ENCODE measurements around the gene AMZ1.
"Not testable (repeated sequence)": the region's sequence is repeated elsewhere in the genome, so short reads cannot be mapped to it uniquely, and the experiment has no call there.

AMZ1 gene

GRCh38 chr7:2691011-2691707, 3.2 kb downstream of the AMZ1 start:
- DNase-seq (ENCODE audit: low read depth), result no peak

DNA sequence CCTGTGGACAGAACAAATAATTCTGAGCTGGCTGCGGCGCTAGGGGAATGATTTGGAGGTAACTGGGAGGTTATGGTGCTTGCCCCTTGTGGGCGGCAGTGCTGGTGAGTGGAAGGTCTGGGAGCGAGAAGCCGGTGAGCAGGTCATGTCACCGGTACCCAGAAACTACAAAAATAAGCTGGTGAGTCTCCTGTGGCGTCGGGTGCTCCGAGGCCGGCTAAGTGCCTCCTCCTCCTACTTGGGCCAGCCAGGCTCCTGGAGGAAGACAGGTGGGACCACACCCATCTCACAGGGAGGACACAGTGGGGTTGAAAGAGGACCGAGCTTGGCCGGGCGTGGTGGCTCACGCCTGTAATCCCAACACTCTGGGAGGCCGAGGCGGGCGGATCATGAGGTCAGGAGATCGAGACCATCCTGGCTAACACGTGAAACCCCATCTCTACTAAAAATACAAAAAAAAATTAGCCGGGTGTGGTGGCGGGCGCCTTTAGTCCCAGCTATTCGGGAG, 4.0 kb downstream of the AMZ1 start:
- DNase-seq (ENCODE audit: low read depth), result not testable (repeated sequence)

DNA sequence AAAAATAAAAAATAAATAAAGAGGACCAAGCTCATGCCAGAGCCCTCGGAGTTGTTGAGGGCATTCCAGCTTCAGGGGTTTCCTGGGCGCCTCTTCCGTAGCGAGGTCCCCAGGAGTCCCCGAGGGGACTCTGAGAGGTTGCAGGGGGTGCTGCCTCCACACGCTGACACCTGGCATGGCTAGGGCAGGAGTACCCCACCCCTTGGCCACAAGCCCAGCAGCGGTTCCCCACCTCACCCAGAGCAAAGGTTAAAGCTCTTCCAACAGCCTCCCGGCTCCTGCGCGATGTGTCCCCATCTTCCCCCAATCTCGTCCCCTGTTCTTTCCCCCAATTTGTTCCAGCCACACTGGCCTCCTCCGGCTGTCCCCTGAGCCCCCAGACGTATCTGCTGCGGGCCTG, 4.5 kb downstream of the AMZ1 start:
- no peak for DNase-seq (ENCODE audit: low read depth)

GRCh38 chr7:2693420-2694121, 5.6 kb downstream of the AMZ1 start:
- not testable (repeated sequence) for DNase-seq (ENCODE audit: low read depth)

GRCh38 chr7:2694122-2694436, 6.1 kb downstream of the AMZ1 start:
- not testable (repeated sequence) for DNase-seq (ENCODE audit: low read depth)

DNA sequence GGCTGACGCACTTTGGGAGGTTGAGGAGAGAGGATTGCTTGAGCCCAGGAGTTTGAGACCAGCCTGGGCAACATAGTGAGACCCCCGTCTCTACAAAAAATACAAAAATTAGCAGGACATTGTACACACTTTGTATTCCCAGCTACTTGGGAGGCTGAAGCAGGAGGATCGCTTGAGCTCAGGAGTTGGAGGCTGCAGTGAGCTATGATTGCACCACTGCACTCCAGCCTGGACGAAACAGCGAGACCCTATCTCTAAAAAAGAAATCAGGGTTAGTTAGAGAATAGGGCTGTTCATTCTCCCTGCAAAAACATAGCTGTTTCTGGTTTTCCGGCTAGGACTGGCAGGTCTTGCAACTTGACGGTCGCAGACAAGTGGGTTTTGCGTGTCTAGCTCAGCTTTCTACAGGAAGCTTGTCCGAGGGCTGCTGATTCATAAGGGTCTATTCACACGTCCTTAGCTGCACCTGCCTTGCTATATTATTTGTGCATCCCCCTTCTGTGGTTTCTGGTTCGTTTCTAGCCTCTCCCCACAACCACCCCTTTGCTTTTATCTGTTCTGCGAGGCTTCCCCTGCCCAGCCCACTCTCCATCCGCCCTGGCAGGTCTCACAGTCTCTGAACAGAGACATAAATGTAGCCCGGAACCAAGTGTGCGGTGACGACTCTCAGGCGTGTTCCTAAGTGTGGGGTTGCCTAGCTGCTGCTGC, 10.7 kb downstream of the AMZ1 start:
- peak; percentile 35 for DNase-seq (ENCODE audit: low read depth)

GRCh38 chr7:2699289-2699620, 11.3 kb downstream of the AMZ1 start:
- DNase-seq (ENCODE audit: low read depth), result no peak

DNA sequence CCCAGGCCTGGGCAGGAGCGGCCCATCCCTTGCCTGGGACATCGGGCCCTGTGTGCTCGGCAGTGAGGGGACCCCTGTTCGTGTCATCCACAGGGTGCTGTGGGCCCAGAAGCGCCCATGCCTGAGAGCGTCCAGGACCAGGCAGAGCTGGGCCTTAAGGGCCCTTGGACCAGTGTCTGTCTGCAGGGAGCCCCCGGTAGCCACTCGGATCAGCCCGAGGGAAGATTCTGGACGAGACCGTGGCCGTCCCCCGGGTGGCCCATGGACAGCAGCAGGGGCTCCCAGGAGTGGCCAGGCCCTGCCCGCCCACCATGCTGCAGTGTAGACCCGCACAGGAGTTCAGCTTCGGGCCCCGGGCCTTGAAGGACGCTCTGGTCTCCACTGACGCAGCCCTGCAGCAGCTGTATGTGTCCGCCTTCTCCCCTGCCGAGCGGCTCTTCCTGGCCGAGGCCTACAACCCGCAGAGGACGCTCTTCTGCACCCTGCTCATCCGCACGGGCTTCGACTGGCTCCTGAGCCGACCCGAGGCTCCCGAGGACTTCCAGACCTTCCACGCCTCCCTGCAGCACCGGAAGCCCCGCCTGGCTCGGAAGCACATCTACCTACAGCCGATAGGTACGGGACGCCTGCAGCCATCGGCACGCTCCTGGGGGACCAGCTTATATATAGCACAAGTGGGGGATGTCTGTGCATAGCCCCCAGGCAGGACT, 12.3 kb downstream of the AMZ1 start:
- DNase-seq (ENCODE audit: low read depth), result no peak

DNA sequence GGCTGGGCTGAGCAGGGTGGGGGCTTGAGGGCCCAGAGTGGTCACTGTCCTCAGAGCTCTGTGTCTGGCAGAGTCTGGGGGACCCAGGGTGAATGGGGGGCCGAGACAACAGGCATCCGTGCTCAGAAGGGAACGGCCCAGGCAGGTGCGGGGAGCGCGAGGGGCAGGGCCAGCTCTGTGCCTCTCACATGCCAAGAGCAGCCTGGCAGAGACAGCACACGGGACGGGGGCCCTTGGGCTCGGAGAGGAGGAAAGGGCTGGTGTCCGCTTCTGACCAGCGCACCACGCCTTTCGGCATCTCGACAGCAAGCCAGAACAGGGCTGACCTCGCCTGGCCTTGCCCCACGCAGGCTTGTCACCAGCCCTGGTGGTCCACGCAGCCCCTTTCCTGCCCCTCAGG, 13.4 kb downstream of the AMZ1 start:
- DNase-seq (ENCODE audit: low read depth), result no peak

DNA sequence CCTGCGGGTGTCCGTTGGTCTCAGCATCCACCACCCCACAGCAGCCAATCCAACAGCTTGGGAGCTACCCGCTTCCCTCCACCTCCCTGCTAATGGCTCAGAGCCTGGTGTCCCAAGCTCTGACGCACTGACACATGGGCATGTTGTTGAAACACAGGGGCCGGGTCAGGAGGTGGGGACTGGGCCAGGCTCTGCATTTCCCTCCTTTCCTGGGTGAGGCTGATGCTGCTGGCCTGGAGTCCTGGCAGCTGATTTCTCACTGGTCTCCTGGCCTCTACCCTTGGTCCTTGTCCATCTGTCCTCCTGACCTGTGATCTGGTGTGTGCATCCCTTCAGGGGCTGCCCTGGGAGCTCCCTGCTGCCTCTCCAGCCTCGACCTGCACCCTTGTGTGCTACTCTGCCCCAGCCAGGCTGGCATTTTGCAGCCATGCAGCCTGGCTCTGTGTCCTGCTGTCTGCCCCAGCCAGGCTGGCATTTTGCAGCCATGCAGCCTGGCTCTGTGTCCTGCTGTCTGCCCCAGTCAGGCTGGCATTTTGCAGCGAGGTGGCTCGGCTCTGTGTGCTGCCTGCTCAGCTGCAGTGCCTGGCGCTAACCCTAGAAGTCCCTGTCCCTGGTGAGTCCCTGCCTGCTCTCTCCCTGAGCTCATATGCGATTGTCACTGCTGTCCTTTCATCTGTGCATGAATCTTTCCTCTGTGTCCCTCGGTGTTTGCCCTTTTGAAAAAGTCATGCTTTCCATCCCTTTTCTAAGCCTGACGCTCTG, 14.0 kb downstream of the AMZ1 start:
- no peak for DNase-seq (ENCODE audit: low read depth)

- DNase-seq (ENCODE audit: low read depth), result no peak
These were observed 14.6 kb downstream of the AMZ1 start for GRCh38 chr7:2702594-2702957.

GRCh38 chr7:2705371-2706096, 17.5 kb downstream of the AMZ1 start:
- DNase-seq (ENCODE audit: low read depth), result no peak

- no peak for DNase-seq (ENCODE audit: low read depth)
These were observed 18.7 kb downstream of the AMZ1 start for GRCh38 chr7:2706685-2707126.

DNA sequence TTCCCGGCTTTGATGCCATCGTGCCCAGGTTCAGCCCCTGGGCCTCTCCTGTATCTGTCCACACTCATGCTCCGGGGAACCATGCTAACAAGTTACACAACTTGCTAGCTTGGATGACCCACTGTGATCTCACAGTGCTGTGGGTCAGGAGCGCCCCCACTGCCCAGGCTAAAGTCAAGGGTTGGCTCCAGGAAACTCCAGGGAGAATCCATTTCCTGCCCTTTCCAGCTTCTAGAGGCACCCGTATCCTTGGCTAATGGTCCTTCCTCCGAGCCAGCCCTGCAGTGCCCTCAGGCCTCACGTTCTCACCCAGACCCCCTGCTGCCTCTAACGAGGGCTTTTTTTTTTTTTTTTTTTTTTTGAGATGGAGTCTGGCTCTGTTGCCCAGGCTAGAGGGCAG, 19.5 kb downstream of the AMZ1 start:
- DNase-seq (ENCODE audit: low read depth), result no peak

DNA sequence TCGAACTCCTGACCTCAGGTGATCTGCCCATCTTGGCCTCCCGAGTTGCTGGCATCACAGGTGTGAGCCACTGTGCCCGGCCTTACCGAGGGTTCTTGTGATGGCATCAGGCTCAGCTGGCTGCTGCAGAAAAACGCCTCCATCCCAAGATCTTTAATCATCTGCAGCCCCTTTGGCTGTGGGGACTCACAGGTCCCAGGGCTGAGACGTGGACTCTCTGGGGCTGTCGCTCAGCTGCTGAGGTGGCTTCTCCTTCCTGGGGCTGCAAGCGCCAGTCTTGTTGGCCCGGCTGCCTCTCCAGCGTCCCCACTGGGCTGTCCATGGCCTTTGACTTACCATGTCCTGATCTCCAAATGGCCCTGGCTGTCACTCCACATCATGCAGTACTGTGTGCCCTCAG, 20.0 kb downstream of the AMZ1 start:
- no peak for DNase-seq (ENCODE audit: low read depth)

- no peak for DNase-seq (ENCODE audit: low read depth)
These were observed 20.7 kb downstream of the AMZ1 start for GRCh38 chr7:2708547-2709310.

GRCh38 chr7:2709553-2710285, 21.7 kb downstream of the AMZ1 start:
- DNase-seq (ENCODE audit: low read depth), result peak; percentile 58

DNA sequence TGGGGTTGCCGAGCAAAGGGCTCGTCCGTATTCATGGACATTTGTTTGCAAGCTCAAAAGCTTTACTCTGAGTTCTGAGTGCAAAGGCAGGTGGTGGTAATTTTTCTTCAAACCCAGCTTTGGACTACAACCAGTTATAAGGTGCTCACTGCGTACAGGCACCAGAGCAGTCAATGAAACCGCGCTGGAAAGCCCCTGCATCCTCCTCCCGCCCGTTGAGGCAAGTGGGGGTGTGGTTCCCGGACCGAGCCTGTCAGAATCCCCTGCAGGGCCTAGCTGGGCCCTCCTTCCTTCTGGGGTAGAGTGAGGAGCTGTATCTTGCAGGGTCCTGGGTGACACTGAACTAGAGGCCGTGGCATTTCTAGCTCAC, 22.3 kb downstream of the AMZ1 start:
- peak; percentile 35 for DNase-seq (ENCODE audit: low read depth)

- DNase-seq (ENCODE audit: low read depth), result no peak
These were observed 23.0 kb downstream of the AMZ1 start for GRCh38 chr7:2710901-2711551.
